ENCODE measurements around the gene CFAP54.

The CFAP54 gene

GRCh38 chr12:96752211-96752610 lies 262.8 kb downstream of the CFAP54 start (continued):
- no peak for TF ChIP-seq ZNF223 (tag by site-specific recombination; IDR thresholded peaks at IDR 0.05)

- H3K27ac ChIP-seq (ENCODE audit: extremely low read depth, low read depth, low read length), result no peak overlapping the region
- H3K4me1 ChIP-seq (ENCODE audit: control insufficient read depth, insufficient read depth, low read length), result no peaks in the 10 kb centered on the region; the same call in 1 of the 2 replicates
- CTCF ChIA-PET, result no interaction called here
- no peak for TF ChIP-seq ZNF211 (tag by site-specific recombination; IDR thresholded peaks at IDR 0.05; ENCODE audit: low read depth)
- no peak for TF ChIP-seq HOXA7 (CRISPR knock-in tag; IDR thresholded peaks at IDR 0.05; ENCODE audit: borderline replicate concordance)
- TF ChIP-seq ZNF433 (tag by site-specific recombination; IDR thresholded peaks at IDR 0.05; ENCODE audit: low read depth), result no peak
- no peak for TF ChIP-seq SP3 (tag by site-specific recombination; IDR thresholded peaks at IDR 0.05)
- TF ChIP-seq ZNF350 (tag by site-specific recombination; IDR thresholded peaks at IDR 0.05), result no peak
- TF ChIP-seq ZNF223 (tag by site-specific recombination; IDR thresholded peaks at IDR 0.05), result no peak
- TF ChIP-seq ZNF670 (tag by site-specific recombination; IDR thresholded peaks at IDR 0.05; ENCODE audit: low read depth), result no peak
- TF ChIP-seq TCF7L2 (IDR thresholded peaks at IDR 0.05; ENCODE audit: borderline replicate concordance, low read depth, low read length), result no peak
- TF ChIP-seq, protein P1, sequence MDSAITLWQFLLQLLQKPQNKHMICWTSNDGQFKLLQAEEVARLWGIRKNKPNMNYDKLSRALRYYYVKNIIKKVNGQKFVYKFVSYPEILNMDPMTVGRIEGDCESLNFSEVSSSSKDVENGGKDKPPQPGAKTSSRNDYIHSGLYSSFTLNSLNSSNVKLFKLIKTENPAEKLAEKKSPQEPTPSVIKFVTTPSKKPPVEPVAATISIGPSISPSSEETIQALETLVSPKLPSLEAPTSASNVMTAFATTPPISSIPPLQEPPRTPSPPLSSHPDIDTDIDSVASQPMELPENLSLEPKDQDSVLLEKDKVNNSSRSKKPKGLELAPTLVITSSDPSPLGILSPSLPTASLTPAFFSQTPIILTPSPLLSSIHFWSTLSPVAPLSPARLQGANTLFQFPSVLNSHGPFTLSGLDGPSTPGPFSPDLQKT (IDR thresholded peaks at IDR 0.05; ENCODE audit: borderline replicate concordance, low read depth, low read length), result no peak
- TF ChIP-seq ZNF777 (tag by site-specific recombination; IDR thresholded peaks at IDR 0.05; ENCODE audit: borderline replicate concordance), result no peak
- no peaks in the 10 kb centered on the region for H3K36me3 ChIP-seq (ENCODE audit: control insufficient read depth in 2 of 2, insufficient read depth in 1 of 2, low read length in 2 of 2)
- POLR2A ChIA-PET, result no interaction called here
- H3K9me3 ChIP-seq (ENCODE audit: control insufficient read depth, insufficient read depth, low read depth, low read length), result no peaks in the 10 kb centered on the region
- H3K4me3 ChIP-seq (ENCODE audit: low read depth, low read length), result no peak overlapping the region
These were observed 276.9 kb downstream of the CFAP54 start for GRCh38 chr12:96766232-96766631.

GRCh38 chr12:96769400-96769799 lies 280.0 kb downstream of the CFAP54 start:
- CTCF ChIA-PET, result interaction anchor here (0.6 kb wide), 1 partner anchor 206 kb away, joined by 3 read pairs; no protein-coding TSS in a partner anchor
- no peaks in the 10 kb centered on the region; the same call in 1 of the 2 replicates for H3K4me1 ChIP-seq (ENCODE audit: control insufficient read depth, insufficient read depth, low read length)
- H3K4me3 ChIP-seq (ENCODE audit: low read depth, low read length), result no peak overlapping the region
- H3K27ac ChIP-seq (ENCODE audit: extremely low read depth, low read depth, low read length), result no peak overlapping the region
- POLR2A ChIA-PET, result no interaction called here
- TF ChIP-seq ZBTB17 (tag by site-specific recombination; IDR thresholded peaks at IDR 0.05) (no peak), SP2 (tag by site-specific recombination; IDR thresholded peaks at IDR 0.05) (no peak), HOXC10 (CRISPR knock-in tag; IDR thresholded peaks at IDR 0.05) (no peak), ZNF121 (tag by site-specific recombination; IDR thresholded peaks at IDR 0.05) (no peak), ZNF223 (tag by site-specific recombination; IDR thresholded peaks at IDR 0.05) (no peak), ZNF23 (tag by site-specific recombination; IDR thresholded peaks at IDR 0.05; ENCODE audit: borderline replicate concordance) (no peak)
- no peaks in the 10 kb centered on the region; the same call in 1 of the 2 replicates for H3K9me3 ChIP-seq (ENCODE audit: control insufficient read depth, insufficient read depth, low read depth, low read length)
- no peaks in the 10 kb centered on the region for H3K36me3 ChIP-seq (ENCODE audit: control insufficient read depth in 2 of 2, insufficient read depth in 1 of 2, low read length in 2 of 2)

DNA sequence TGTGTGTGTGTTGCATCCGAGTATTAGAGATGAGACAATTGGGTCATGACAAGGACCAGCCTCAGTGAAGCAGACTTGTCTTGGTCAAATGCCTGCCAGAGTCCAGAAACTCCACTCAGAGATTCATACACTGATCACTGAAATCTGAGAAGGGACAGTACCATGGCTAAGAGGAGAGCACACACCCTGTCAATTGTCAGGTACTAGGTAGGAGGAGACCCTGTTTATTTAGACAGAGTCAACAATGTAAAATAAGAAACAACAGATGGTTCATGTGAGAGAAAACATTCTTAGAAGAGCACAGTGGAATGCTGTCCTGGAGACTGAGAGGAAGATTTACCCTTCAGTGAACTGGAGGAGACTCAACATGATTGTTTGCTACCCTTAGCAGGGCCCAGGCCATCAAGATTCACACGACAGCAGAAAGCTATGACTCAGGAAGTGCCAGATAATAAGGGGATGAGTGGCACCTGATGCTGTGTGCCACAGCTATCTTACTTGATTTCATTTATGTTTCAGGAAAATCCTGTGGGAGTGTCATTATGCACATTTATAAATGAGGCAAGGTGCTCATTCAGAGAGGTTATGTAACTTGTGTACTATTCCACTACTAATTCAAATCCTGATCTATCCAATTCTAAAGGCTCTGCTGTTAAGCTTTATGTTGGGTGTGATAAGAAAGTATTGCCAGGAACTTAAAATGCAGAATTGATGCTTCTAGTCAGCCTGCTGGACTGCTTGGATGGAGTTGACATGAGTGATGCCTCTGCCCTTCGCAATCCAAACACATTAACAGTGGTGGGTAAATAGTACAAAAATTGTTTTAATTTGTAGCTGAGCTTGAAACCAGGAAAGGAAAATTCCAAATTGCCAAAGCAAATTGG lies 281.1 kb downstream of the CFAP54 start:
- Histone ChIP-seq H3K4me1 (ENCODE audit: control insufficient read depth, insufficient read depth, low read length) (no peaks in the 10 kb centered on the region; the same call in 1 of the 2 replicates), H3K36me3 (ENCODE audit: control insufficient read depth in 2 of 2, insufficient read depth in 1 of 2, low read length in 2 of 2) (no peaks in the 10 kb centered on the region), H3K4me3 (ENCODE audit: low read depth, low read length) (no peak overlapping the region), H3K9me3 (ENCODE audit: control insufficient read depth, insufficient read depth, low read depth, low read length) (no peaks in the 10 kb centered on the region; the same call in 1 of the 2 replicates), H3K27ac (ENCODE audit: extremely low read depth, low read depth, low read length) (no peak overlapping the region)
- ChIA-PET CTCF (no interaction called here), POLR2A (no interaction called here)
- TF ChIP-seq YY2 (tag by site-specific recombination; IDR thresholded peaks at IDR 0.05), result no peak
- no peak for TF ChIP-seq ZNF701 (tag by site-specific recombination; IDR thresholded peaks at IDR 0.05)
- TF ChIP-seq, protein P2, sequence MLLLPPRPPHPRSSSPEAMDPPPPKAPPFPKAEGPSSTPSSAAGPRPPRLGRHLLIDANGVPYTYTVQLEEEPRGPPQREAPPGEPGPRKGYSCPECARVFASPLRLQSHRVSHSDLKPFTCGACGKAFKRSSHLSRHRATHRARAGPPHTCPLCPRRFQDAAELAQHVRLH (tag by site-specific recombination; IDR thresholded peaks at IDR 0.05), result no peak
- TF ChIP-seq, protein P3, sequence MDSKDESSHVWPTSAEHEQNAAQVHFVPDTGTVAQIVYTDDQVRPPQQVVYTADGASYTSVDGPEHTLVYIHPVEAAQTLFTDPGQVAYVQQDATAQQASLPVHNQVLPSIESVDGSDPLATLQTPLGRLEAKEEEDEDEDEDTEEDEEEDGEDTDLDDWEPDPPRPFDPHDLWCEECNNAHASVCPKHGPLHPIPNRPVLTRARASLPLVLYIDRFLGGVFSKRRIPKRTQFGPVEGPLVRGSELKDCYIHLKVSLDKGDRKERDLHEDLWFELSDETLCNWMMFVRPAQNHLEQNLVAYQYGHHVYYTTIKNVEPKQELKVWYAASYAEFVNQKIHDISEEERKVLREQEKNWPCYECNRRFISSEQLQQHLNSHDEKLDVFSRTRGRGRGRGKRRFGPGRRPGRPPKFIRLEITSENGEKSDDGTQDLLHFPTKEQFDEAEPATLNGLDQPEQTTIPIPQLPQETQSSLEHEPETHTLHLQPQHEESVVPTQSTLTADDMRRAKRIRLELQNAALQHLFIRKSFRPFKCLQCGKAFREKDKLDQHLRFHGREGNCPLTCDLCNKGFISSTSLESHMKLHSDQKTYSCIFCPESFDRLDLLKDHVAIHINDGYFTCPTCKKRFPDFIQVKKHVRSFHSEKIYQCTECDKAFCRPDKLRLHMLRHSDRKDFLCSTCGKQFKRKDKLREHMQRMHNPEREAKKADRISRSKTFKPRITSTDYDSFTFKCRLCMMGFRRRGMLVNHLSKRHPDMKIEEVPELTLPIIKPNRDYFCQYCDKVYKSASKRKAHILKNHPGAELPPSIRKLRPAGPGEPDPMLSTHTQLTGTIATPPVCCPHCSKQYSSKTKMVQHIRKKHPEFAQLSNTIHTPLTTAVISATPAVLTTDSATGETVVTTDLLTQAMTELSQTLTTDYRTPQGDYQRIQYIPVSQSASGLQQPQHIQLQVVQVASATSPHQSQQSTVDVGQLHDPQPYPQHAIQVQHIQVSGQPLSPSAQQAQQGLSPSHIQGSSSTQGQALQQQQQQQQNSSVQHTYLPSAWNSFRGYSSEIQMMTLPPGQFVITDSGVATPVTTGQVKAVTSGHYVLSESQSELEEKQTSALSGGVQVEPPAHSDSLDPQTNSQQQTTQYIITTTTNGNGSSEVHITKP (tag by site-specific recombination; IDR thresholded peaks at IDR 0.05), result peak; percentile 63; the same call in 1 of the 2 replicates
